Osteocyte (in vitro differentiated cells): Measurements from ENCODE around the gene LAMA3. TPM values are rescaled to one million over a fixed set of nuclear protein-coding genes. Genes with fewer than 3 reads are reported as not detected.

ENCODE experiments used
- DNase-seq: peaks from one replicate; pipeline ENCODE4 v3.0.0; 2021; ENCODE audit warnings: mixed read lengths; ENCODE audit not compliant: unreplicated experiment; ENCODE audit errors: extremely low spot score
- H3K27ac Mint-ChIP-seq: one replicate; pipeline ENCODE4 v1.8.0; 2021; ENCODE audit warnings: mild to moderate bottlenecking, mixed read lengths; ENCODE audit not compliant: unreplicated experiment
- H3K27me3 Mint-ChIP-seq: one replicate; pipeline ENCODE4 v1.8.0; 2021; ENCODE audit warnings: mixed read lengths; ENCODE audit not compliant: unreplicated experiment
- H3K36me3 Mint-ChIP-seq: one replicate; pipeline ENCODE4 v1.8.0; 2021; ENCODE audit warnings: mixed read lengths; ENCODE audit not compliant: unreplicated experiment
- H3K4me1 Mint-ChIP-seq: one replicate; pipeline ENCODE4 v1.8.0; 2021; ENCODE audit warnings: mixed read lengths; ENCODE audit not compliant: unreplicated experiment
- H3K4me3 Mint-ChIP-seq: one replicate; pipeline ENCODE4 v1.8.0; 2021; ENCODE audit warnings: mild to moderate bottlenecking, moderate library complexity, mixed read lengths; ENCODE audit not compliant: unreplicated experiment
- H3K9me3 Mint-ChIP-seq: one replicate; pipeline ENCODE4 v1.8.0; 2021; ENCODE audit warnings: mixed read lengths; ENCODE audit not compliant: unreplicated experiment
- CTCF ChIP-seq: fragments of 200-600 bp; sonication (generic); IDR thresholded peaks from 2 replicates; pipeline ENCODE4 v1.5.0; 2021; ENCODE audit warnings: antibody characterized with exemption, mild to moderate bottlenecking, moderate library complexity
- total RNA-seq: library from RNA; stranded (reverse); gene quantifications from 2 replicates; pipeline ENCODE4 v1.2.1, GENCODE V29; 2021

LAMA3 gene
- total RNA-seq, 1 donor from 2014 or later, result not detected

- Mint-ChIP-seq H3K4me3 (no peak overlapping the region), H3K27ac (no peak overlapping the region), H3K27me3 (peaks cover 53% of the 10 kb centered on the region), H3K36me3 (no peaks in the 10 kb centered on the region), H3K9me3 (no peaks in the 10 kb centered on the region), H3K4me1 (no peaks in the 10 kb centered on the region)
- no peak for DNase-seq
- TF ChIP-seq CTCF, result no peak
Observed at GRCh38 chr18:23703987-23704384, 14.7 kb downstream of the LAMA3 start.

DNA sequence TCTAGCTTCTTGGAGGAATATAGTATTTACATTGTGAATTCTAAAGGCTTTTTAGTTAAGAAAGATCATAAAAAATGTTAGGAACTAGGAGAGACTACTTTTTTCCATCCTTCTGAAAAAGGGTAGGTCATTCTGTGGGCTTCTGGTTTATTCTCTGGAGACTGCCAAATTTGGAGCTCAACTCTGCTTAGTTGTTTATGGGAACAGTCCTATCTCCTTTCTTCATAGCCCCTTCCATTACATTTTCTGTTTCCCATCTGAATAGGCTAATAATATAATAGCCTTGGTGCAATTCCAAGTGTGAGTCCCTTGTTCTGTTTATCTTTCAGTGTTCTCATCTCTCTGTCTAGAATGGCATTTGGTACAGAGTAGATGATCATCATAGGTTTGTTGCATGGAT is 15.6 kb downstream of the LAMA3 start:
- Mint-ChIP-seq H3K4me3 (no peak overlapping the region), H3K36me3 (no peaks in the 10 kb centered on the region), H3K4me1 (no peaks in the 10 kb centered on the region), H3K27me3 (peaks cover 55% of the 10 kb centered on the region), H3K9me3 (no peaks in the 10 kb centered on the region), H3K27ac (no peak overlapping the region)
- DNase-seq, result no peak
- TF ChIP-seq CTCF, result no peak

DNA sequence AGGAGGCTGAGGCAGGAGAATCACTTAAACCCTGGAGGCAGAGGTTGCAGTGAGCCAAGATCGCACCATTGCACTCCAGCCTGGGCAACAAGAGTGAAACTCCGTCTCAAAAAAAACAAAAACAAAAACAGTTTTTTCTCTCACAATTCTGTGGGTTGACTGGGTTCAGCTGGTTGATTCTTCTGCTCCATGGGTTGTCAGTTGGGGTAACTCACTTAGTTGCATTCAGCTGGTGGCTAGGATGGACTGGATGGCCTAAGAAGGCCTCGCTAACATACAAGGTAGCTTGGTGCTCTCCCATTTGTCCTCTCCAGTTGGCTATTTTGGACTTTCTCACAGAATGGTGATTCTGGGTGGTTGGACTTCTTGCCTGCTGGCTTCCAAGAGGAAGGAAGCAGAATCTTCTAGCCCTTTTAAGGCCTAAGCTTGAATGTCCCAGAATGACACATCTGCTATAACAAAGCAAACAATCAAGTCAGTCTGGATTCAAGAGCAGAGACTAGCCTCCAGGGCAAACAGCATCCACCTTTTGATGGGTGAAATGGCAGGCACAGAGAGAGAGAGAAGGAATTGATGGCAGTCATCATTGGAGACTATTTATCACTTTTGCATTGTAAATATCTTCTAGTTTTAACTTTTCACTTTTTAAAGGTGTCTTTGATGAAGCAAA is 17.9 kb downstream of the LAMA3 start:
- H3K36me3 Mint-ChIP-seq, result no peaks in the 10 kb centered on the region
- no peak for DNase-seq
- no peaks in the 10 kb centered on the region for H3K4me1 Mint-ChIP-seq
- H3K27ac Mint-ChIP-seq, result no peak overlapping the region
- peaks cover 37% of the 10 kb centered on the region for H3K27me3 Mint-ChIP-seq
- H3K9me3 Mint-ChIP-seq, result no peaks in the 10 kb centered on the region
- TF ChIP-seq CTCF, result no peak
- no peak overlapping the region for H3K4me3 Mint-ChIP-seq

DNA sequence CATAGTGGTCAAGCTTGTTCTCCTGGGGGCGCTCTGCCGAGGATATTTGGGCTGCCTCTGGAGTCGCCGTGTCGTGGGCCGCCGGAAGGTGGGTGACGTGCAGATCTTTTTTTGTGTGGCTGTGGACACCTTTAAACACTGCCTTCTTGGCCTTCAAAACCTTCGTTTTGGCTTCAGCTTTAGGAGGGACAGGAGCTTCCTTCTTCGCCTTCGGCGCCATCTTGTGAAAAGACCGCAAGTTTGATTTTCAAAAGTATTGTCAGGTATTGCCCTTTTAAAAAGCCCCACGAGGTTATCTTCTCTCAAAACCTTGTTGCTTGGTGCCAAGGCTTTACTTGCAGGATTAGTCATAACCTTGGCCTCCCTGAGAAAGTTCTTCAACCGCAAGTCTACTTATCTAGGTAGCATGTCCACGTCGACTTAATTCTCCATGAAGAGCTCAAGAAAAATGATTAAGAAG is 20.8 kb downstream of the LAMA3 start:
- Mint-ChIP-seq H3K9me3 (no peaks in the 10 kb centered on the region), H3K4me1 (no peaks in the 10 kb centered on the region), H3K27me3 (peaks cover 14% of the 10 kb centered on the region), H3K36me3 (no peaks in the 10 kb centered on the region), H3K4me3 (no peak overlapping the region), H3K27ac (no peak overlapping the region)
- no peak for TF ChIP-seq CTCF
- DNase-seq, result no peak

DNA sequence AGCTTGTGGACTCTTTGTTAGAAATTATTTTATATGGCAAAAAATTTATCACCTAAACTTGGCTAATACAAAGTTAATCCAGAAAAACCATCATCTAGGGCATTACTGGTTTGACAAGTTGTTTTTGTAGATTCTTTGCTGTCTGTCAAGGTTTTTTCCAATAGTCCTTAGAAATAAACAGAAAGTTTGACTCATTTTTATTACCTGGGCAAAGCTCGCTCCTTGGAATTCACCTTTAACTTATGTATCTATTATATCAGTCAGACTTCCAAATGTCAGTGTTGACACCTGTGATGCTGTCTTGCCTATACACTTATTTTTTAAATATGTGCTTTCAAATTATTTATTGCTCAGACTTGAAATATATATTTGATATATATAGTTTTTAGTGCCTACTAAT is 21.7 kb downstream of the LAMA3 start:
- no peak for DNase-seq
- no peaks in the 10 kb centered on the region for H3K9me3 Mint-ChIP-seq
- H3K27me3 Mint-ChIP-seq, result peaks cover 11% of the 10 kb centered on the region
- no peak for TF ChIP-seq CTCF
- no peaks in the 10 kb centered on the region for H3K36me3 Mint-ChIP-seq
- H3K4me1 Mint-ChIP-seq, result no peaks in the 10 kb centered on the region
- H3K4me3 Mint-ChIP-seq, result no peak overlapping the region
- H3K27ac Mint-ChIP-seq, result no peak overlapping the region
